Body of pancreas (tissue), 4 donors: ENCODE measurements around the gene SYPL1. TPM values are rescaled to one million over a fixed set of nuclear protein-coding genes. Genes with fewer than 3 reads are reported as not detected.
"Not testable (repeated sequence)": the region's sequence is repeated elsewhere in the genome, so short reads cannot be mapped to it uniquely, and the experiment has no call there.

Experiments used
- ATAC-seq: fragments of 150-250 bp; one replicate; pipeline ENCODE4 v1.9.1; 2016
- DNase-seq, 4 donors: peaks; one replicate each; pipeline ENCODE4 v3.0.0-alpha.2; 2019
- H3K27ac ChIP-seq, 4 donors: fragments of 200-600 bp; sonication (generic); 1 replicate in 3 of 4; 2 replicates in 1 of 4; pipeline versions ENCODE4 v1.5.1 to v1.6.1; 2016 to 2019; ENCODE audit warnings: mild to moderate bottlenecking in 1 of 4, mixed read lengths in 1 of 4, moderate library complexity in 1 of 4
- H3K27me3 ChIP-seq, 2 donors: fragments of 200-600 bp; sonication (generic); one replicate each; pipeline ENCODE4 v1.6.0; 2016; ENCODE audit warnings: mild to moderate bottlenecking in 1 of 2
- H3K36me3 ChIP-seq, 2 donors: fragments of 200-600 bp; sonication (generic); replicated peaks in 1 of 2; 2 replicates each; pipeline ENCODE4 v1.5.1; 2016; ENCODE audit warnings: low read depth in 2 of 2; ENCODE audit not compliant: insufficient read depth in 1 of 2
- H3K4me1 ChIP-seq: fragments of 200-600 bp; sonication (generic); one replicate; pipeline ENCODE4 v1.6.0; 2016
- H3K4me3 ChIP-seq, 2 donors: fragments of 200-600 bp; sonication (generic); 1 replicate in 1 of 2; 2 replicates in 1 of 2; pipeline ENCODE4 v1.5.1; 2016 to 2019
- H3K9me3 ChIP-seq, 3 donors: fragments of 200-600 bp; sonication (generic); 1 replicate in 2 of 3; 2 replicates in 1 of 3; pipeline ENCODE4 v1.5.1; 2016
- CTCF ChIP-seq, 7 experiments: fragments of 450-650 bp in 4 of 7; fragments of 200-600 bp in 3 of 7; sonication (generic) in 3 of 7; IDR thresholded peaks; one replicate each; pipeline ENCODE4 v1.5.1; 2016 to 2019; ENCODE audit warnings: antibody characterized with exemption in 7 of 7
- POLR2A ChIP-seq, 3 donors: fragments of 450-650 bp; IDR thresholded peaks; one replicate each; pipeline ENCODE4 v1.6.1; 2016; ENCODE audit warnings: antibody characterized with exemption in 3 of 3, mild to moderate bottlenecking in 2 of 3
- WGBS, 2 donors: methylation state at CpG; one replicate each; pipeline ENCODE4 v1.1.5; 2017; 5-methylcytosine and 5-hydroxymethylcytosine counted together
- intact Hi-C: fragments of 100-400 bp; cut with DNase I; formaldehyde crosslinking; loops from one replicate; pipeline ENCODE4 v1.15.1; 2023
- total RNA-seq, 2 donors: library from RNA; depleted of rRNA; stranded (reverse); fragments of >200 nt; gene quantifications; one replicate each; pipeline ENCODE4 v1.1.0, GENCODE V29; 2016

SYPL1 gene
- total RNA-seq, 2 donors from 2014 or later = 35.6 to 44.1 TPM

- no peaks in the 10 kb centered on the region for H3K36me3 ChIP-seq
- no peaks in the 10 kb centered on the region for H3K27me3 ChIP-seq
- H3K4me1 ChIP-seq = no peaks in the 10 kb centered on the region
- DNase-seq (peak in 2 of 4 donors; percentile 19 to 27), ATAC-seq (peak; percentile 53)
- H3K9me3 ChIP-seq = no peaks in the 10 kb centered on the region
- 77 to 81% methylated on average over 8 of the region's 8 CpGs for WGBS, 2 donors
- H3K27ac ChIP-seq = no peak overlapping the region
- no peak for TF ChIP-seq POLR2A (IDR thresholded peaks at IDR 0.05)
- no peak for TF ChIP-seq CTCF (IDR thresholded peaks at IDR 0.05)
- intact Hi-C loops = no loop called here
- no peak overlapping the region for H3K4me3 ChIP-seq
These were observed 27.4 kb upstream of the SYPL1 start for GRCh38 chr7:106139265-106140251.

- ATAC-seq (no peak), DNase-seq (no peak)
- no peak overlapping the region for H3K4me3 ChIP-seq
- H3K27me3 ChIP-seq = no peaks in the 10 kb centered on the region
- H3K27ac ChIP-seq = no peak overlapping the region
- H3K9me3 ChIP-seq = no peaks in the 10 kb centered on the region
- H3K4me1 ChIP-seq = no peaks in the 10 kb centered on the region
- TF ChIP-seq POLR2A (IDR thresholded peaks at IDR 0.05) = no peak
- no peak for TF ChIP-seq CTCF (IDR thresholded peaks at IDR 0.05)
- intact Hi-C loops = no loop called here
- H3K36me3 ChIP-seq = no peaks in the 10 kb centered on the region
- 63 to 78% methylated on average over 6 of the region's 6 CpGs for WGBS, 2 donors
These were observed 26.7 kb upstream of the SYPL1 start for GRCh38 chr7:106138776-106139175.

GRCh38 chr7:106138181-106138580 lies 26.1 kb upstream of the SYPL1 start:
- intact Hi-C loops, H3K4me1 ChIP-seq, DNase-seq, ATAC-seq, H3K27ac ChIP-seq, H3K27me3 ChIP-seq, H3K9me3 ChIP-seq, H3K4me3 ChIP-seq, H3K36me3 ChIP-seq: not testable (repeated sequence)

GRCh38 chr7:106134241-106134640 lies 22.1 kb upstream of the SYPL1 start:
- H3K27me3 ChIP-seq = no peaks in the 10 kb centered on the region
- 44 to 56% methylated on average over 3 of the region's 3 CpGs for WGBS, 2 donors
- ATAC-seq (no peak), DNase-seq (no peak)
- TF ChIP-seq POLR2A (IDR thresholded peaks at IDR 0.05) = no peak
- no peak for TF ChIP-seq CTCF (IDR thresholded peaks at IDR 0.05)
- no peak overlapping the region for H3K4me3 ChIP-seq
- H3K9me3 ChIP-seq = no peaks in the 10 kb centered on the region
- H3K36me3 ChIP-seq = no peaks in the 10 kb centered on the region
- intact Hi-C loops = no loop called here
- H3K27ac ChIP-seq = no peak overlapping the region
- H3K4me1 ChIP-seq = no peaks in the 10 kb centered on the region

- Histone ChIP-seq H3K4me3 (no peak overlapping the region), H3K27me3 (no peaks in the 10 kb centered on the region), H3K36me3 (no peaks in the 10 kb centered on the region), H3K9me3 (no peaks in the 10 kb centered on the region), H3K4me1 (no peaks in the 10 kb centered on the region), H3K27ac (no peak overlapping the region)
- intact Hi-C loops = no loop called here
- WGBS, 2 donors = 90 to 95% methylated on average over 2 to 3 of the region's 3 CpGs
- ATAC-seq (no peak), DNase-seq (no peak)
- TF ChIP-seq POLR2A (IDR thresholded peaks at IDR 0.05) (no peak), CTCF (IDR thresholded peaks at IDR 0.05) (no peak)
These were observed 17.2 kb upstream of the SYPL1 start for GRCh38 chr7:106129291-106129690.
